Skeletal muscle cell (primary cell): ENCODE measurements around the gene FAM174B.

Experiments used
- DNase-seq: peaks from one replicate; pipeline ENCODE4 v3.0.0-alpha.2; 2010; ENCODE audit warnings: low read depth
- H3K4me3 ChIP-seq: 2 replicates; pipeline ENCODE4 v1.5.1; 2011; ENCODE audit warnings: low read depth, mild to moderate bottlenecking, control low read depth, low read length, moderate library complexity

FAM174B gene

DNA sequence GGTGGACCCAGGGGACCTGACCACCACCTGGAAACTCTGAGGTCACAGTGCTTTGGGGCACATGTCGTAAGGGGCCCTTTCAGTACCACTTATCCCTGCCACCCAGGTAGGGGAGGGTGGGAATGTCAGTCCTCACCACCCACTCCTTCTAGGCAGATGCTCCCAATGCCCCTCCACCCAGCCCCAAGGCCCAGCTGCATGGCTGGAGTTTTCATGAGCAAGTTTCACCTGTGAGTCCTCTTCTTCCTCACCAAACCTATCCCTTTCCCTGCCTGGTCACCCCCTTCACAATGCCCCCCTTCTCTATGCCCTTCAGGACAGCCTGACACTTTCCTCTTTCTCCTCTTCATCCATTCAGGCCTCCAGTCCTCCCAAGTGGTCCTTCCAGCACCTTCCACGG lies 9.8 kb downstream of the FAM174B start:
- no peak for DNase-seq
- H3K4me3 ChIP-seq = no peak overlapping the region

DNA sequence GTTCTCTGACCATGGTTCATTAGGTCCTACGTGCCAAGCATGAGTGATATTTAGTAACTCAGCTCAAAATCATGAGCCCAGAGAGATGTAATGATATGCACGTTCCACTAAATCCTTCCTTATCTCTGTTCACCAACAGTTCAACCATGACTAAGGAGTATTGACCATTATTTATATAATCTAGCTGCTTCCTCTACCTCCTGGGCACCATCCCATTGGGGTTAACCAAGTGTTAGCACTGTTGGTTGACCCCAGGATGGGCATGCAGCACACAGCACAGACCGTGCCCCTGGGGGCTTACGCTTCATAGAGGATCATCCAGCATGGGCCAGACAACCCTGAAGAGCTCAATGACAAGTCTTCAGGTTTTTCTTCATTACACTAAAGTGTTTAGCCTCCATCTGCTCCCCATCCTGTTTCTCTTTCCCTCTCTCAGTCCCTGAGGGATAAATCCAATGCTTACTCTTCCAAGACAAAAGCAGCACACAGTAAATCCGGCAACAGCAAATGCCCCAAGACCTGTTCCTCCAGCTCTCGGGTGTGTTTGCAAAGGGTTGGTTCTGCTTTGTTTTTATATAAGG lies 10.4 kb downstream of the FAM174B start:
- no peak overlapping the region for H3K4me3 ChIP-seq
- DNase-seq = no peak

DNA sequence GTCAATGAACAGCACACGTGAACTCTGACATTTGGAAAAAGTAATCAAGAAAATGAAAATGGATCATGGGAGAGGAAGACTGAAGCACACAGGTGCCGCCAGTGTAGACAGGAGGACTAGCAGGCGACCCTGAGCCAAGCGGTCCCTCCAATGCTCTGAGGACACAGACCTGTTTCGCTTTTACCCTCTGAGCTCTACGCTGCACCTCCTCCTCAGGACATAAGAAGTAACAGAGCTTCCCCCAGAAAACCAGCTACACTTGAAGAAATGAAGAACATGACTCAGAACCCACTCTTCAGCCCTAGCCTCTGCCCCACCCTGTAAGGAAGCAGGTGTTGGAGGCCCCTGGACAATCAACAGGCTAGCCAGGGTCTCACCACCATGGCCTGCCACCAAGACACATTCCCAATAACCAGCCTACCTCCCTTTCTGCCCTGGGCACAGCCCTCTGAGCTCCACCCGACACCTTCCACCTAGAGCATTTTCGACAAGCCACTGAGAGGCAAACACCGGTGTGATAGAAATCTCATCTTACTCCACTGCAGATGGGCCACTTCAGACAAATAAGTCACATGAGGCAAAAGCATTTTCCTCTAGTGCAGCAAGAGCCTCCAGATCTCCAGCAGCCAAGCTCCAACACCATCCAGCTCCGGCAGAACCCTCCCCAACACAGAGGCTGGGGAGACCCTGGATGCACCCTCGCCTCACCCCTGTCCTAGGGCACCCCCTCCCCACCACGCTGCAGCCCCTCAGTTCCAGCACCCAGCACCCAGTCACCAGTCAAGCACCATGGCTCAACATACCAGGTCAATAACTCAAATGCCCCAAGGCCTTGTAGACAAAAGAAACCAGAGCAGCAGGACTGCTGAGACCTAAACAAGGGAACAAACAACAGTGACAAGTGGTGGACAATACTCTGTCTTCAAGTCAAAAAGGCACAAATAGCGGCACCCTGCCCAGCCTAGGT lies 11.4 kb downstream of the FAM174B start:
- DNase-seq = no peak
- H3K4me3 ChIP-seq = no peak overlapping the region

DNA sequence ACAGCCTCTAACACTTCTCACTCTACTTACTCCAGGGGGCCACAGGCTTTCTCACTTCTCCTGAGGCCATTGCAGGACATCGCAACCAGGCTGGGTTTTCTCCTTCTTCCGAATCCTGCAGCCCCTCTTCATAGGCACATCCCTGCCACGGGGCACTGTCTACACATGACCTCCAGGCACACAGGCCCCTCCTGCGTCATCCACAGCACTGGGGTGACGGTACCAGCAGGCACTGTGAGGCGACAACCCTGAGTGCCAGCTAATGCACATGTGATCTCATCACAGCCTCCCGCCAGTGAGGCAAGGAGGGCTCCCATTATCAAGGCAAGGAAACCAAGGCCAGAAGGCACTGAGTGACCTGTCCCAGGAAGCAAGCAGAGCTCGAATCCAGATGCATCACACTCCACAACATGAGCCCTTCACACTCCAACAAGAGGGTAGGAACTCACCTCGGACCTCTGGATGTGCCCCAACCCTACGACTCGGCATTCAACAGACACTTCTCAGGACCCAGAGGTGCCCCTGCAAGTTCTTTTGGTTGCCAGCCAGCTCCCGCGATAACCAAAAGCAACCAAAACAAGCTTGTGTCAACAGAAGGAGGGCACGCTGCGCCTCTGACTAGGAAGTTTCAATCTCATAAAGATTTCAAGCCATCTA lies 16.7 kb downstream of the FAM174B start:
- no peak overlapping the region for H3K4me3 ChIP-seq

DNA sequence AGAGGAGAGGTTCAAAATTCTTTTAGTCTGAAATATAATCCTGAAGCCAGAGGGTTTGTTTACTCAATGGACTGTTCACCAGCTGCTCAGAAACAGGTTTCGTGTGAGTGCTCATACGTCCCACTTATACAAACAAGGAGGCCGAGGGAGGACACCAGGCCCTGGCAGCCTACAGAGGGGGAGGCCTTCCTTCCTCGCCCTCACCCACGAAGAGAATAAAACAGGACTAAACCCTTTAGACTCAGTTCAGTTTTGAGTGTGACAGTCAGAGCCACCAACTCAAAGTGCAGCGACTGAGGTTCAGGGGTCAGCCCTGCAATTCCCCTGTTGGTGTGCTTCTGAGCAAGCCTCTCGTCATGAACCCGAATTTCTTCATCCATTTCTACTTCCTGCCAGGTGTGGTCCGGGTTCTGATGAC lies 17.3 kb downstream of the FAM174B start:
- no peak overlapping the region for H3K4me3 ChIP-seq
- DNase-seq = no peak

More for the DNA sequence above, 16.7 kb downstream of the FAM174B start:
- no peak for DNase-seq

DNA sequence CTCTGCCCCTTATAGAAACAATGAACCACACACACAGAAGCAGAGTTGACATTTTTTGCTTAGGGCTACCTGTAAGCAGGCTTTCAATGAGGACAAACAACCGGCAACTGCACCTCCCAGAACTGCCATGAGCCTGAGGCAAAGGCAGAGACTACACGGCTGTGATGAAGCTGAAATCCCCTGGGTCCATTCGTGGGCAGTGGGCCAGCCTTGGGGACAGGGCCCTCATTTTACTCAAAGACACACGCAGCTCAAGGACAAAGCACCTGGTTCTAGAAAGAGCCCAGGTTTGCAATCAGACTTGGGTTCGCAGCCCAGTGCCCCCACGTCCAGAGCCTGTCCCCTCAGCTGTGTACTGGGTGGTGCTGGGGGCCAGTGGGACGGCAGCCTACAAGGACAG lies 17.9 kb downstream of the FAM174B start:
- DNase-seq = no peak
- no peak overlapping the region for H3K4me3 ChIP-seq

DNA sequence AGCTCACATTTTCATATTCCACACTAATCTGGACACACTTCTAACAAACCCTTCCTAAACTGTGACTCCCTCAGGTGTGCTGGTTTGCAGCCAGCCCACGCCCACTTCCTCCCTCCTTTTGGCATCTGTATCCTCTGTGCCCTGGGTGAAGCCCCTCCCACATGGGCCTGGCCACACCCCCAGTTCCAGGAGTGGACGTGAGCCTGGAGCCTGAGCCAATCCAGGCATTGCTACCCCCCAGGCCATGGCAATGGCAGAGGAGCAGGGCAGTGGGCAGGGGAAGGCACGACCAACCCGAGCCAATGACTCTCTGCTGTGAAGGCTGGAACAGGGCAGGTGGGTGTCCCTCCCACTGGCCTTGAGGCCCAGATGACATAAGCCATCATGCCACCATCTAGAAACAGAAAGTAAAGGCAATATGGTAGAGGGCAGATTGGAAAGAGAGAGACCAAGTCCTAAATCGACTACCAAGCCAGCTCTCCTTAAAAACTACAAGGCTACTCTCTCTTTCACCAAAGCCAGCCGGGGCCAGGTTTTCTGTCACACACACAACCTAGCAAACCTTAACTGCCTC lies 18.6 kb downstream of the FAM174B start:
- no peak overlapping the region for H3K4me3 ChIP-seq
- DNase-seq = no peak

DNA sequence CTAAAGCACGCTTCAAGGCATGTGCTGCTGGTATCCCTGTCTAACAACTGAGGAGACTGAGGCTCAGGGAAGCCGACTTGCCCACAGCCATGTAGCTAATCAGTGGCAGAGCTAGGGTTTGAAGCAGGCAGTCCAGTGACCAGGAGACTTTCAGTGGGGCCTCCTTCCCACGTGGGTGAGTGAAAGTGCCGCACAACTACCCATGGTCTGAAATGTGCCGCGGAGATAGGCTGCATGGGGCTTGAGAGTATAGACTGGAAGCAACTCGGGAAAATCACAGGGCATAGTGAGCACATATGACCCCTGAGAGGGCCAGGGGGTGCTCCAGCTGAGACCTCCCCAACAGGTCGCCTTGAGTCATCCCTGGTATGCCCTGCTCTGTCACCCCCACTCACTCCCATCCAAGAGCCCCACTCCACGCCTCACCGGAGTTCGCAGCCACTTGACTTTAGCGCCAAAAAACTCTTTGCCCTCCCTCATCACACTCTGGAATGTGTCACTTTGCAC lies 19.1 kb downstream of the FAM174B start:
- H3K4me3 ChIP-seq = no peak overlapping the region
- DNase-seq = no peak

DNA sequence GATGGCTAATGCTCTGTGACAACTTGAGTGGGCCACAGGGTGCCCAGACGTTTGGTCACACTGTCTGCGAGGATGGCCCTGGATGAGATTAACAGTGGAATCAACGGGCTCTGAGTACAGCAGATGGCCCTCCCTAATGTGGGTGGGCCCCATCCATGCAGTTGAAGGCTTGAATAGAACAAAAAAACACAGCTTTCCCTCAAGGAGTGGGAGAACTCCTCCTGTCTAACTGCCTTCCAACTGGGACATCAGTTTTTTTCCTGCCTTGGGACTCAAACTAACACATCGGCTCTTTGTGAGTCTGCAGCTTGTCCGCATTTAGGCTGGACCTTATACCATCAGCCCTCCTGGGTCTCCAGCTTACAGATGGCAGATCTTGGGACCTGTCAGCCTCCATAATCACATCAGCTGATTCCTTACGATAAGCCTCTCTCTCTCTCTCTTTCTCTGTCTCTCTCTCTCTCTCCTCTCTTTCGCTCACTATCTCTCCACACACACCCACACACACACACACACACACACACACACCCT lies 20.8 kb downstream of the FAM174B start:
- no peak for DNase-seq
- no peak overlapping the region for H3K4me3 ChIP-seq

DNA sequence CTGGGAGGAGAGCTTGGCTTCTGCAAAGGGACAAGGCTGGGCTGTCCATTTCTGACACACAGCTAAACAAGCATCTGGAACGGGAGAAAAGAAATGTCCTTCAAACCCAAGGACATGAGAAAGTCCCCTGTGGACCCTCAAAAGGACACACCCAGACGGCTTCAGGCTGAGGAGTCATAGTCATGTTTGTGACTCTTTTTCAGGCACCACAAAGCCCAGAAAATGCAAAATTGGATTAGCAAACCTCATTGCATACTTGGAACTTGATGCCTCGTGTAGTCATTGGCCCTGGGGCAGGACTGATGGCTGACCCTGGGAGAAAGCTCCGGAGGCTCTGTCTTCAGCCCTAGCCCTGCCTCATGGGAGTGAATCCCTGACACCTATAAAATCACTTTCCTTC lies 21.5 kb downstream of the FAM174B start:
- DNase-seq = no peak
- H3K4me3 ChIP-seq = no peak overlapping the region

DNA sequence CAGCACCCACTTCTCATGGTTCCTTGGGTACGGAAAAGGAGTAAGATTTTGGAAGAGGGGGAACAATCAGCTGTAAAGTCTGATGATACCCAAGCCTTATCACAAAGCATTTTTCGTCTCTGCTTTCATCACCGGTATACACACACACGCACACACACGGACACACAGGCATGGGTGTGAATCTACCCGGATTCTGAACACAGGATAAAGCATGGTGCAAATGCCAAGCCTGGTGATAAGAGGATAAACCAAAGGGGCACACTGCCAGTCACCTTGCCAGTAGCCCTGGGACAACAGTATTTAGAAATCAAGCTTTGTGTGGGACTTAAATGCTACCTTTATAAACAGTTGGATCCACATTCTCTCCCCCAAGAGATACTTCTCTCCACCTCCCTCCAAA lies 22.2 kb downstream of the FAM174B start:
- no peak overlapping the region for H3K4me3 ChIP-seq
- no peak for DNase-seq

DNA sequence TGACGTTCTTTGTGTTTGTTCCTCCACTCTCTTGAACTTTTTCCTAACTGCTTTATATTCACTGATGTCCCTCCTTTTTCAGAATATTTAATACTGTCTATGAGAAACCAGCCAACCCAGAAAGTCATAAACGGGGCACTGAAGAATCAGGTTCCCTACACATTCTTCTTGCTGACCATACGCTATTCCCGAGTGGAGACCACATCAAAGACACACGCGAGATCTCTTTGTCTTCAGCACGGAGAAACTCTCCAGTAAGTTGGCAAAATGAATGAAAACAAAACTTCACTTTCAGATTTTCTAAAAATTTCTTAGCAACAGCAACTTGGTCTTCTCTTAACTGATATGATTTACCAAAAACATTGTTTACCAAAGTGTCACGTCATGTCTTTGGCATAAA lies 22.6 kb downstream of the FAM174B start:
- DNase-seq = no peak
- no peak overlapping the region for H3K4me3 ChIP-seq

DNA sequence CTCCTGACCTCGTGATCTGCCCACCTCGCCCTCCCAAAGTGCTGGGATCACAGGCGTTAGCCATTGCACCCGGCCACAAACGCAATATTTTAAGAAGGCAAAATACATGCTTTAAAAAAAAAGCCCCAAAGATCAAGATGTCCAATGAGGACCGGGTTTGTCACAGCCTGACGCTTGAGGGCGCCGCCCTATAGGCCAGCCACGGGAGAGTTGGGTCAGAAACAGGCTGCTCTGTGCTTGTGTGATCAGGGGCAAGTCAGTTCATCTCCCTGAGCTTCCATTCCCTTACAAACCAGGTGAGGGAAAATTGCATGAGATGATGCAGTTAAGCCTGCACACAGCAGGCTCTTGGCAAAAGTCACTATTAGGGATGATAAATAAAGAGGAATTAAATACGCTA lies 23.9 kb downstream of the FAM174B start:
- DNase-seq = no peak
- H3K4me3 ChIP-seq = no peak overlapping the region

DNA sequence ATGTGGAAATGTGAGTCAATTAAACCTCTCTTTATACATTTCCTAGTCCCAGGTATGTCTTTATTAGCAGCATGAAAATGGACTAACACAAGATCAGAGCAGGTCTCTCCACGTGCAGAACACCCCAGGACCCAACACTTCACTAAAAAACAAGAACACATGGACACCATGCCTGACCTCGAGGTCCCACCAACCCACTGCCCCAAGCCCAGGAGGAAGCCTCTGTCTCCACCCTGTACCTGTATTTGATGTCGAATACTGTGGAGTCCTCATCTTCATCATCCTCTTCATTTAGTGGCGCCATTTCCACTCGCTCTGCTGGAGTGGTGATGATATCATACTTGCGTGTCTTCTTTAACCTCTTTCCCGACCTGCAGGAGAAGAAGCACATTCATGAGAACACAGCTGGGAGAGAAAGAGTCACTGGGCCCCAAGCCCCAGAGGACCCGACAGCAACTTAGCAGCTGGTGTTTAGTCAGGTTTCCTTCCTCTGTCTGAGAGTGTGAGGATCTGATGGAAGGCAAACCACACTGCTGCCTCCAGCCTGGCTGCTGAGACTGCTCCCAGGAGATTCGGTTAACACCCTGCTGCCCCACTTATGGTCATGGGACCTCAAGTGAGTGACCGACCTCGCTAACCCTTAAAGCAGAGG lies 25.5 kb downstream of the FAM174B start:
- no peak for DNase-seq
- H3K4me3 ChIP-seq = no peak overlapping the region

DNA sequence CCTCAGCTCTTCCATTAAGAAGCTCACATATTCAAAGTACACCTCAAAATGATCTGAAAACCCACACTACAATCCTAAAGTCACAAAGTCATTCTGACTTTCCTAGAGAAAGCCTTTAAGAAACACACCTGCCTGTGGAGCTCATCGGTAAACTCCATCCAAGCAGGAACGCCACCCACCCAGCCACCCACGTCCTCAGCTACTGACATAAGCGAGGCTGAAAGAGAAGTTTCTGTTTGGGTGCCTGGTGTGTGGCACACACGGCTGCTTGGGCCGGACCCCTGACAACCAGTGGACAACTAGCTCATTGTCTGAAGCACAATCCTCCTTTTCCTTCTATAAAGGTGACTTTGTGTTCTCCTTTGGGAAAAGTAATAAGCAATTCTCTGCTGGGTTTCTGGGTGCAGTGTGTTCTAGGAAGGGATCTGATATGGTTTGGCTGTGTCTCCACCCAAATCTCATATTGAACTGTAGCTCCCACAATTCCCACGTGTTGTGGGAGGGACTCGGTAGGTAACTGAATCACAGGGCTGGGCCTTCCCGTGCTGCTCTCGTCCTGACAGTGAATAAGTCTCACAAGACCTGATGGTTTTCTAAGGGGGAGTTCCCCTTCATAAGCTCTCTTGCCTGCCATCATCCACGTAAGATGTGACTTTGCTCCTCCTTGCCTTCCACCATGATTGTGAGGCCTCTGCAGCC lies 26.1 kb downstream of the FAM174B start:
- H3K4me3 ChIP-seq = no peak overlapping the region
- DNase-seq = no peak

DNA sequence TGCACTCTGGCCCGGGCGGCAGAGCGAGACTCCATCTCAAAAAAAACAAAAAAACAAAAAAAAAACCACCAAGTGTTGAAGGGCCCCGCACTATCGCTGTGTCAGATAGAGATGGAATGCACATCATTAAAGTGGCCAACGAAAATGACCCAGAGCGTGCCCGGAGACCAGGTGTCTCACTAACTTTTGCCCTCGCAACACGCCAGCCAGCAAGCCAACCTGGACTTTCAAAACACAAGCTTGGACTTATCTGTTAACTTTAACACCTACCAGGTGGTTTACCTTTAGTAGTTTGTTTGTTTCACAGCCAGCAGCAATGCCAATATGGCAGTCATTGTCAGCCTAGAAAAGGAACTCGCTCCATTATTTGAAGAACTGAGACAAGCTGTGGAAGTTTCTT lies 28.6 kb downstream of the FAM174B start:
- no peak for DNase-seq
- no peak overlapping the region for H3K4me3 ChIP-seq

DNA sequence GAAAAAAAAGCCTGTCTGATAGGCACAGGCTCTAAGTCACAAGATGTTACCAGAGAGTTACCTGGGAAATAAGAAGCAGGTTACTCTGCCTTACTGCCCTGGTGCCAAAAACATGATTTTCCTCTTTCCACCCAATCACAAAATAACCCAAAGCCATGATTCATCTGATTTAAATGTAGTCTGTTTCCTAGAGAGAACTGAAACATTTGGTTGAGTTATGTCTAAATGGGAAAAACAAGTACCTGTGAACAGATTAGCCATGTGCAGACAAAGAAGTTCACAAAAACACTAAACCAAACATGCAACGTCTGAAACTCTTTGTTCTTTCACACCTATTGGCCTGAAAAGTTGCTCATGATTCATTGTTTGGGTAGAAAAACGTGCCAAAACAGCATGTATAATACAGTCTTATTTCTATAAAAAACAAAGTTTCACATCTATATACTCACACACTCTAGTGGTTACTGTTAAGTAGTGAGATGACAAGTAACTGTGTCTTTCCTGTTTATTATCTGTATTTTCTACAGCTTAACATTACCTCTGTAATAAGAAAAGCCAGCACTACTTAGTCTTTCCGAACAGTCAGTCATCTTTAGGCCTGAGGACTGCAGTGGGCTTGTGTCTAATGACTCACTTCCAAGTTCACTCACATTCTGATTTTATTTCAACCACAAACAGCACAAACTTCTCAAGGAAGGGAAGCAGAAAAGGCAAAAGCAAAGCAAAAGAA lies 30.2 kb downstream of the FAM174B start:
- DNase-seq = no peak
- H3K4me3 ChIP-seq = no peak overlapping the region

DNA sequence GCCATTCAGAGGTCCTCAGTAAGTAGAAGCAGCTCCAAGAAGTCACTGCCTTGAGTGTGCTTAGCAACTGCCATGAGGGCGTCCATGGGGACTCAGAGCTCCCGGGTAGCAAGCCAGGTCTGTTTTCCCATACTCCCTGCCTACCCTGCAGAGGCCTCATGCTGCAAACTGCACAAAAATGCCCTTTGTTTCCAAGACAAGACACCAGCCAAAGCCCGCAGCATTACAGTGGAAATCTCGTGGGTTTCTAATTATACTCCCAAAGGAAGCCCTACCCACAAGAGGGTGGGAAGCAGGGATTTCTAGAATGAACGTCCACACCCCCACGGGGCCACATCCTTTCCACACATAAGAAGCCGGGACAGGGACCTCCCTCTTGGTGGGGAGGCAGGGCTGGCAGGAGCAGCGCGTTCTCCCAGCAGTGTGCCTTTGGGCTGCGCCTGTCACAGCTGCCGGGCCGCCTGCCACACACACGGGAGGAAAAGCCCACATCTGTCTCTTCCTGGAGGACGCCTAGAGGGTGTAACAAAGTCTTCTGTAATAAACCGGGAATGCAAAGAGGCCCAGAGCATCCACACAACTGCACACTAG lies 31.1 kb downstream of the FAM174B start:
- no peak overlapping the region for H3K4me3 ChIP-seq
- DNase-seq = peak; percentile 58
